Neuron (in vitro differentiated cells): ENCODE results near the gene SNRNP27.

ENCODE experiments used
- H2AFZ ChIP-seq: one replicate; pipeline ENCODE4 v1.6.1; 2013; ENCODE audit warnings: low read depth, mild to moderate bottlenecking, inconsistent platforms, low read length, moderate library complexity
- H3K27me3 ChIP-seq: one replicate; pipeline ENCODE4 v1.6.1; 2013; ENCODE audit warnings: low read length; ENCODE audit not compliant: insufficient read depth
- H3K36me3 ChIP-seq: one replicate; pipeline ENCODE4 v1.6.1; 2013; ENCODE audit warnings: low read length; ENCODE audit not compliant: insufficient read depth
- H3K4me1 ChIP-seq: one replicate; pipeline ENCODE4 v1.6.1; 2013; ENCODE audit warnings: low read length; ENCODE audit not compliant: insufficient read depth
- H3K4me3 ChIP-seq: 2 replicates; pipeline ENCODE4 v1.5.1; 2013; ENCODE audit warnings: mild to moderate bottlenecking, low read length, moderate library complexity
- H3K9me3 ChIP-seq: one replicate; pipeline ENCODE4 v1.6.1; 2013; ENCODE audit warnings: low read length

The SNRNP27 gene

GRCh38 chr2:69931832-69932595 lies 38.3 kb downstream of the SNRNP27 start:
- Histone ChIP-seq H2AFZ (no peak overlapping the region), H3K9me3 (no peaks in the 10 kb centered on the region), H3K4me1 (peaks cover 5% of the 10 kb centered on the region), H3K36me3 (peaks cover 35% of the 10 kb centered on the region), H3K4me3 (no peak overlapping the region), H3K27me3 (no peaks in the 10 kb centered on the region)

GRCh38 chr2:69932596-69932922 lies 38.8 kb downstream of the SNRNP27 start:
- no peaks in the 10 kb centered on the region for H3K9me3 ChIP-seq
- no peak overlapping the region for H3K4me3 ChIP-seq
- H3K36me3 ChIP-seq, result peaks cover 36% of the 10 kb centered on the region
- H3K27me3 ChIP-seq, result no peaks in the 10 kb centered on the region
- no peak overlapping the region for H2AFZ ChIP-seq
- H3K4me1 ChIP-seq, result peaks cover 5% of the 10 kb centered on the region

GRCh38 chr2:69933254-69933828 lies 39.6 kb downstream of the SNRNP27 start:
- no peak overlapping the region for H2AFZ ChIP-seq
- H3K4me3 ChIP-seq, result no peak overlapping the region
- H3K27me3 ChIP-seq, result no peaks in the 10 kb centered on the region
- peaks cover 40% of the 10 kb centered on the region for H3K36me3 ChIP-seq
- H3K9me3 ChIP-seq, result no peaks in the 10 kb centered on the region
- H3K4me1 ChIP-seq, result peaks cover 5% of the 10 kb centered on the region

GRCh38 chr2:69933839-69934613 lies 40.3 kb downstream of the SNRNP27 start:
- no peaks in the 10 kb centered on the region for H3K27me3 ChIP-seq
- no peaks in the 10 kb centered on the region for H3K9me3 ChIP-seq
- no peak overlapping the region for H2AFZ ChIP-seq
- no peak overlapping the region for H3K4me3 ChIP-seq
- peaks cover 5% of the 10 kb centered on the region for H3K4me1 ChIP-seq
- peaks cover 44% of the 10 kb centered on the region for H3K36me3 ChIP-seq

GRCh38 chr2:69934614-69934908 lies 40.8 kb downstream of the SNRNP27 start:
- Histone ChIP-seq H3K36me3 (peaks cover 46% of the 10 kb centered on the region), H2AFZ (no peak overlapping the region), H3K27me3 (no peaks in the 10 kb centered on the region), H3K4me1 (peaks cover 5% of the 10 kb centered on the region), H3K4me3 (no peak overlapping the region), H3K9me3 (no peaks in the 10 kb centered on the region)

DNA sequence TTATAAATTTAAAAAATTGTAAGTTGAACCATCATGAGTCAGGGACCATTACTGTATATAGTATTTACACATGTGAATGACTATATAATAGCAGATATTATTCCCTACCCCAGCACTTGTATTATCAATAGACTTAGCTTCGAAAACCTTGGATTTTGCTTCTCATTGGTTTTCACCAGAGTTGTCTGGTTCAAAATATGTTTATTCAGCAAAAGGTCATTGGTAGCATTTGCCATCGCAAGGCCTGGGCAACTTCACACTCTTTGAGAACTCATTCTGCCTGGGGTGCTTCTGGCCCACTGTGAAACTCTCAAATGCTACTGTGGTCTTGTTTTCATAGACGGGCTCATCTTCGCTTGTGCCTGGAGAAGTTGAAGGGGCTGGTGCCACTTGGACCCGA lies 41.3 kb downstream of the SNRNP27 start:
- no peaks in the 10 kb centered on the region for H3K9me3 ChIP-seq
- H3K36me3 ChIP-seq, result peaks cover 45% of the 10 kb centered on the region
- no peaks in the 10 kb centered on the region for H3K27me3 ChIP-seq
- H2AFZ ChIP-seq, result no peak overlapping the region
- H3K4me1 ChIP-seq, result peaks cover 9% of the 10 kb centered on the region
- no peak overlapping the region for H3K4me3 ChIP-seq

DNA sequence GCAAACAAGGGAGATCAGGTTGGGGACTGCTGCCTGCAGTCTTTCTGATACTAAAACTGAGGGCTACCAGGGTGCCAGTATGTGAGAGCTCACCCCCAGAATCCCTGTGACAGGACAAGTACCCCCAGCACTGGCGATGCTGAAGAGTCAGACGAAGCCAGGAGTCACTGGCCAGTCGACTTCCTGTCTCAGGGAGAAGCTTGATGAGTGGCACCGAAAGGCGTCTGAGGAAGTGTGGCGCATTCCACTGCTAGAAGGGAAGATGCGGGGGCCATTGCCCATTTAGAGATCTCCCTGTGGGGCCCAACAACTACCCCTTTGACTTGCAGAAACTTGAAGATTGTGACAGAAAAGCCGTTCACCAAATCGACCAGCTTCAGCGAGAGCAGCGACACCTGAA lies 43.1 kb downstream of the SNRNP27 start:
- no peak overlapping the region for H3K4me3 ChIP-seq
- H2AFZ ChIP-seq, result no peak overlapping the region
- H3K36me3 ChIP-seq, result peaks cover 53% of the 10 kb centered on the region
- H3K27me3 ChIP-seq, result no peaks in the 10 kb centered on the region
- no peaks in the 10 kb centered on the region for H3K9me3 ChIP-seq
- H3K4me1 ChIP-seq, result peaks cover 16% of the 10 kb centered on the region

- no peaks in the 10 kb centered on the region for H3K9me3 ChIP-seq
- no peak overlapping the region for H3K4me3 ChIP-seq
- peaks cover 16% of the 10 kb centered on the region for H3K4me1 ChIP-seq
- peaks cover 56% of the 10 kb centered on the region for H3K36me3 ChIP-seq
- no peak overlapping the region for H2AFZ ChIP-seq
- no peaks in the 10 kb centered on the region for H3K27me3 ChIP-seq
Observed at GRCh38 chr2:69937968-69938367, 44.2 kb downstream of the SNRNP27 start.

GRCh38 chr2:69939722-69940121 lies 46.0 kb downstream of the SNRNP27 start:
- Histone ChIP-seq H3K9me3 (no peaks in the 10 kb centered on the region), H3K4me1 (peaks cover 12% of the 10 kb centered on the region), H2AFZ (no peak overlapping the region), H3K4me3 (no peak overlapping the region), H3K36me3 (peaks cover 59% of the 10 kb centered on the region), H3K27me3 (no peaks in the 10 kb centered on the region)

- H3K27me3 ChIP-seq, result no peaks in the 10 kb centered on the region
- peaks cover 52% of the 10 kb centered on the region for H3K36me3 ChIP-seq
- H3K4me1 ChIP-seq, result peaks cover 12% of the 10 kb centered on the region
- no peaks in the 10 kb centered on the region for H3K9me3 ChIP-seq
- H2AFZ ChIP-seq, result no peak overlapping the region
- no peak overlapping the region for H3K4me3 ChIP-seq
Observed at GRCh38 chr2:69940691-69941090, 46.9 kb downstream of the SNRNP27 start.

DNA sequence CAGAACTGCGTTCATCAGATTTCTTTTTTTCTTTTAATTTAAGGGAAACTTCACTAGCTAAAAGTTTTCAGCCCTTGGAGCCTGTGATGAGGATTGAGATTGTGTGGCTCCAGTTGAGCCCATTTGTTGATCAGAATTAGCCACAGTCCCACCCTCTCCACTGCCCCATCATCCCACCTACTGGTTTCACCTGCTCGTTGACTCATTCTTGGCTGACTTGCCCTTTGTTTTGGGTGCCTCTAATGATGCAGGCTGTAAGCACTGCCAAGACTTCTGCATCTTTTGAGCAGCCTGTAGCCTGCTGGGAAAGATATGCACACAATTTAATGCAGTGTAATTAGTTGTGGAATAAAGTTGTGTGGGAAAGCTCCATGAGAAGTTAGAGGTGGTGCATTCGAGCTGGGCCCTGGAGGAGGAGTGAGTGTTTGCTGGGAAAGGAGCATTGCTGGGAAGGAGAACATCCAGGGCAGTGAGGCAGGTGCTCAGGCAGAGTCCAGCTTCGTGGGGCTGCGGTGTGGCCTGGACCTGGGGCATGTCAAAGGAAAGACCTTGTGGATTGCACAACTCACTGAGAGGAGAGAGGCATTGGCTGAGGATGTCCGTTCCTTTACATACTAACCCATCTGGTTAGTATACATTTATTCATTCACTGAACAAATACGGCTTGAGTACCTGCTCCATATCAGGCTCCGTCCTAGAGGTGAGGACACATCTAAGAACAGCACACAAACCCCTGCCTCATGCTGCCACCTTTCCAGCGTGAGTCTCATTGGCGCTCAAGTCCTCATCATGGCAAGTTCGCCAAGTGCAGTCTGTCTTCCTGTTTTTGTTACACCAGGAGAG lies 49.5 kb downstream of the SNRNP27 start:
- Histone ChIP-seq H3K9me3 (no peaks in the 10 kb centered on the region), H3K36me3 (peaks cover 30% of the 10 kb centered on the region), H3K27me3 (no peaks in the 10 kb centered on the region), H3K4me3 (no peak overlapping the region), H2AFZ (no peak overlapping the region), H3K4me1 (peaks cover 12% of the 10 kb centered on the region)

DNA sequence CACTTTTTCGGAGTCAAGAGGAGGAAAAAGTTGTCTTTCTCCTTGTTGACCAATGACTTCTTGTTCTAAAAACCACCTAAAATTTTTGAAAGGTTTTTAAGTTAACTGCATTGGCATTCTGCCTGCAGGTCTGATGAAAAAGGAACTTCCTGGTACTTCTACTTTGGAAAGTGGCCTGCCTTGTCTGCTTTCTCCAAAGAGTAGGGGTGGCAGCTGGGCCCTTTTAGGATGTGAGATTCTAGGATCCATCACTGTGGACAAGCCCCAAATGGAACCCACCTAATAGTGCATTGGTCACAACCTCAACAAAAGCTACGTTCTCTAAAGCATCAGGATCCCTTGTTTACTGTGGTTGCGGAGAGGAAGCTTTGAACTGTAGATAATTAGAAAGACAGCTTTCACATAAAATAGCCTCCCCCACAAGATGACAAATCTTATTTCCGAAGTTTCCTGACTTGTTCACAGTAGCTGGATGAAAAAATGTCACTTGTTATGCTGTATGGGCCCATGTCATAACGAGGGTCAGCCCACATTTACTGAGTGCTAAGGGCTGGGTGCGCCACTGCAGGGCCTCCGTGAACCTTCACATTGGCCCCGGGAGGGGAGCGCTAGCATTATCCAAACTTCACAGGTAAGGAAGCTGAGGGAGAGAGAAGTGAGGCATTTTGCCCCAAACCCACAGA lies 50.2 kb downstream of the SNRNP27 start:
- no peaks in the 10 kb centered on the region for H3K9me3 ChIP-seq
- no peak overlapping the region for H3K4me3 ChIP-seq
- H2AFZ ChIP-seq, result no peak overlapping the region
- peaks cover 12% of the 10 kb centered on the region for H3K4me1 ChIP-seq
- H3K27me3 ChIP-seq, result no peaks in the 10 kb centered on the region
- H3K36me3 ChIP-seq, result peaks cover 23% of the 10 kb centered on the region
